ENCODE measurements around the gene CDKN2B.
A peak's percentile ranks its signal among the peaks of the same experiment; 100 is the strongest.

Gene CDKN2B

DNA sequence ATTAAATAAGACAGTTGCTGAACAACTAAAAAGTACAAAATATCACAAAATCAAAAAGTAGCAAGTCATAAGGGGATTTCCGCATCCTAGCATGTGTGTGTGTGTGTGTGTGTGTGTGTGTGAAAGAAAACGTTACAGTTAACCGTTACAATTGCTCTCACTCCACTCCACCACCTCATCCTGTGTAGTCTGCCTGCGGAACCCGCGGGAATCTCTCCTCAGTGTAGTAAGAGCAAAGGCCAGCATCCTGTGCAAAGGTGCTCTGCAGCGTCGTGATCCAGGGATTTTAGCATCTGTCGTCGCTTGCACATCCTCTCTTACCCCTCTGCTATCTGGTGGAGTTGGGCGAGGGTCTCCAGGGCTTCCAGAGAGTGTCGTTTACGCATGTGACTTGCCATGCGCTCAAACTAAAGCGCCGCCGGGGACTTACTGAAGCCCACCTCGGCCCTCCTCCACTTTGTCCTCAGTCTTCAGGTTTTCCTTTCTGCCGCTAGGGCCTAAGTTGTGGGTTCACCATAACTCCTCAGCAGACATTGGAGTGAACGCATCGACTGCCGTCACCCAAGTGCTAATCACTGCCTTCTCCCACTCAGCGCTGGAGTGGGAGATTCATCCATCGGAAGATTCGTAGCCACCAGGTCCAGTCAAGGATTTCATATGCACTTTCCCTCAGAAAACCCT lies 3.9 kb downstream of the CDKN2B start (continued):
- TF ChIP-seq, protein P1, sequence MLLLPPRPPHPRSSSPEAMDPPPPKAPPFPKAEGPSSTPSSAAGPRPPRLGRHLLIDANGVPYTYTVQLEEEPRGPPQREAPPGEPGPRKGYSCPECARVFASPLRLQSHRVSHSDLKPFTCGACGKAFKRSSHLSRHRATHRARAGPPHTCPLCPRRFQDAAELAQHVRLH (tag by site-specific recombination; IDR thresholded peaks at IDR 0.05) = no peak
- no peak for TF ChIP-seq MYNN (tag by site-specific recombination; IDR thresholded peaks at IDR 0.05; ENCODE audit: borderline replicate concordance)
- peak; percentile 30; the same call in 1 of the 2 replicates for TF ChIP-seq ZNF660 (tag by site-specific recombination; IDR thresholded peaks at IDR 0.05)

DNA sequence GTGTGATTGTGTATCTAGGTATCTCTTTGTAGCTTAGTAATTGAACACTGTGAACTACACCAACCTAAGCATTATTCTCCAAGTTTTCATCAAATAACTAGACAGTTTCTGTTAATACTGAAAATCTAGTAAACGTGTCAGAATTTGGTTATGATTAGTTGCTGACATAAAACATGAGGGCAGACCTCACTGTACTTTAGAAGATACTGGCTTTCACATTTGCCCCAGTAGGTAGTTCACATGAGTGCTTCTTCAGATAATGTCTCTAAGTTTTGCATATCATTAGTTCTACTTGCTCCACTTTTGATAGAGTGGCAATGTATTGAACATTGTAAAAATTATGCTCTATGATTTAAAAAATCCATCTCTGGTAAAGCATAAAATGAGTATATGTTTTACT lies 7.1 kb downstream of the CDKN2B start:
- H3K36me3 ChIP-seq (ENCODE audit: control insufficient read depth in 2 of 2, insufficient read depth in 1 of 2, low read length in 2 of 2) = peaks cover 0 to 8% of the 10 kb centered on the region in 2 experiments; a peak in 2 of 3 replicates
- no peak overlapping the region; the same call in 1 of the 2 replicates for H3K4me3 ChIP-seq (ENCODE audit: low read depth, low read length)
- TF ChIP-seq IKZF3 (tag by site-specific recombination; IDR thresholded peaks at IDR 0.05) (no peak), HOXD13 (CRISPR knock-in tag; IDR thresholded peaks at IDR 0.05; ENCODE audit: borderline replicate concordance) (no peak)
- TF ChIP-seq, protein P2, sequence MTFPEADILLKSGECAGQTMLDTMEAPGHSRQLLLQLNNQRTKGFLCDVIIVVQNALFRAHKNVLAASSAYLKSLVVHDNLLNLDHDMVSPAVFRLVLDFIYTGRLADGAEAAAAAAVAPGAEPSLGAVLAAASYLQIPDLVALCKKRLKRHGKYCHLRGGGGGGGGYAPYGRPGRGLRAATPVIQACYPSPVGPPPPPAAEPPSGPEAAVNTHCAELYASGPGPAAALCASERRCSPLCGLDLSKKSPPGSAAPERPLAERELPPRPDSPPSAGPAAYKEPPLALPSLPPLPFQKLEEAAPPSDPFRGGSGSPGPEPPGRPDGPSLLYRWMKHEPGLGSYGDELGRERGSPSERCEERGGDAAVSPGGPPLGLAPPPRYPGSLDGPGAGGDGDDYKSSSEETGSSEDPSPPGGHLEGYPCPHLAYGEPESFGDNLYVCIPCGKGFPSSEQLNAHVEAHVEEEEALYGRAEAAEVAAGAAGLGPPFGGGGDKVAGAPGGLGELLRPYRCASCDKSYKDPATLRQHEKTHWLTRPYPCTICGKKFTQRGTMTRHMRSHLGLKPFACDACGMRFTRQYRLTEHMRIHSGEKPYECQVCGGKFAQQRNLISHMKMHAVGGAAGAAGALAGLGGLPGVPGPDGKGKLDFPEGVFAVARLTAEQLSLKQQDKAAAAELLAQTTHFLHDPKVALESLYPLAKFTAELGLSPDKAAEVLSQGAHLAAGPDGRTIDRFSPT (tag by site-specific recombination; IDR thresholded peaks at IDR 0.05) = no peak
- CTCF ChIA-PET = interaction anchor here (0.7 to 2.3 kb wide), 6 partner anchors 12 to 242 kb away, joined by 3 to 10 read pairs (median 3); no protein-coding TSS in a partner anchor
- H3K27ac ChIP-seq (ENCODE audit: extremely low read depth, low read depth, low read length) = no peak overlapping the region
- H3K4me1 ChIP-seq (ENCODE audit: control insufficient read depth, insufficient read depth, low read length) = peaks cover 16% of the 10 kb centered on the region; the same call in 1 of the 2 replicates
- POLR2A ChIA-PET = interaction anchor here (1.5 to 2.3 kb wide), 2 partner anchors 7 to 237 kb away, joined by 3 to 17 read pairs; partner anchors contain the start of genes CDKN2A and CDKN2B-AS1
- H3K9me3 ChIP-seq (ENCODE audit: control insufficient read depth, insufficient read depth, low read depth, low read length) = no peaks in the 10 kb centered on the region

DNA sequence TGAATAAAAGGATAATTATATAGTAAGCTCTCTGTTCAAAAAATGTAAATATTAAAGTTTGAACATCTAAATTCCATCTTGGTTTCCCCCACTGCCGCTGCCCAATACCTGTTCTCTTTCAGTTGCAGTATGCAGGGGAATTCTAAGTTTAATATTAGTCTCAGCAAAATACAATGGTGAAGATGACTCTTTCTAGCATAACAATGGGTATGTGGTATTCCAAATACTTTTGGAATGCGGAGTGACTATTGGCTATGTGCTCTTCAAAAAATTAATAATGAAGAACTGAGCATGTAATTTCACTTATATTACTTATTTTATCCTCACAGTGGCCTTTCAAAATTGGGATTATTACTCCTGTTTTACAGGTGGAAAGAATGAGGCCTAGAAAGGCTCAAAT lies 11.1 kb downstream of the CDKN2B start:
- no peaks in the 10 kb centered on the region; a peak in 1 of 3 replicates for H3K36me3 ChIP-seq (ENCODE audit: control insufficient read depth in 2 of 2, insufficient read depth in 1 of 2, low read length in 2 of 2)
- TF ChIP-seq HOXC10 (CRISPR knock-in tag; IDR thresholded peaks at IDR 0.05) (no peak), KLF8 (tag by site-specific recombination; IDR thresholded peaks at IDR 0.05) (no peak), YY1 (tag by site-specific recombination; IDR thresholded peaks at IDR 0.05) (no peak)
- TF ChIP-seq, protein P3, sequence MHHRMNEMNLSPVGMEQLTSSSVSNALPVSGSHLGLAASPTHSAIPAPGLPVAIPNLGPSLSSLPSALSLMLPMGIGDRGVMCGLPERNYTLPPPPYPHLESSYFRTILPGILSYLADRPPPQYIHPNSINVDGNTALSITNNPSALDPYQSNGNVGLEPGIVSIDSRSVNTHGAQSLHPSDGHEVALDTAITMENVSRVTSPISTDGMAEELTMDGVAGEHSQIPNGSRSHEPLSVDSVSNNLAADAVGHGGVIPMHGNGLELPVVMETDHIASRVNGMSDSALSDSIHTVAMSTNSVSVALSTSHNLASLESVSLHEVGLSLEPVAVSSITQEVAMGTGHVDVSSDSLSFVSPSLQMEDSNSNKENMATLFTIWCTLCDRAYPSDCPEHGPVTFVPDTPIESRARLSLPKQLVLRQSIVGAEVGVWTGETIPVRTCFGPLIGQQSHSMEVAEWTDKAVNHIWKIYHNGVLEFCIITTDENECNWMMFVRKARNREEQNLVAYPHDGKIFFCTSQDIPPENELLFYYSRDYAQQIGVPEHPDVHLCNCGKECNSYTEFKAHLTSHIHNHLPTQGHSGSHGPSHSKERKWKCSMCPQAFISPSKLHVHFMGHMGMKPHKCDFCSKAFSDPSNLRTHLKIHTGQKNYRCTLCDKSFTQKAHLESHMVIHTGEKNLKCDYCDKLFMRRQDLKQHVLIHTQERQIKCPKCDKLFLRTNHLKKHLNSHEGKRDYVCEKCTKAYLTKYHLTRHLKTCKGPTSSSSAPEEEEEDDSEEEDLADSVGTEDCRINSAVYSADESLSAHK (tag by site-specific recombination; IDR thresholded peaks at IDR 0.05) = no peak
- no peak overlapping the region for H3K27ac ChIP-seq (ENCODE audit: extremely low read depth, low read depth, low read length)
- CTCF ChIA-PET = interaction anchor here (0.6 to 4.3 kb wide), 4 partner anchors 10 to 192 kb away, joined by 3 to 29 read pairs (median 4); partner anchors contain the start of gene CDKN2B
- POLR2A ChIA-PET = interaction anchor here (7.6 kb wide), 1 partner anchor 10 kb away, joined by 156 read pairs; the partner anchor contains the start of gene CDKN2B
- H3K4me3 ChIP-seq (ENCODE audit: low read depth, low read length) = peak overlapping the region; percentile 8; the same call in 1 of the 2 replicates
- peaks cover 14% of the 10 kb centered on the region; the same call in 1 of the 2 replicates for H3K4me1 ChIP-seq (ENCODE audit: control insufficient read depth, insufficient read depth, low read length)
- H3K9me3 ChIP-seq (ENCODE audit: control insufficient read depth, insufficient read depth, low read depth, low read length) = no peaks in the 10 kb centered on the region

DNA sequence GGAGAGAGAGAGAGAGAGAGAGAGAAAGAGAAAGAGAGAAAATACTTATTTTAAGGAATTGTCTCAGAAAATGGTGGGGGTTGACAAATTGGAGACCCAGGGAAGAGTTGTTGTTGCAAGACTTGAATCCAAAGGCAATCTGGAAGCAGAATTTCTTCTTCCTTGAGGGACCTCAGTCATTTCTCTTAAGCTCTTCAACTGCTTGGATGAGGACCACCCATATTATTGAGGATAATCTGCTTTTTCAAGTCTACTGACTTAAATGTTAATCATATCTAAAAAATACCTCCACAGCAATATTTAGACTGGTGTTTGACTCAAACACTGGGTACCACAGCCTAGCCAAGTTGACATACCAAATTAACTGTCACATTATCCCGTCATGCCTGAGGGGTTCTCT lies 11.6 kb downstream of the CDKN2B start:
- no peaks in the 10 kb centered on the region for H3K9me3 ChIP-seq (ENCODE audit: control insufficient read depth, insufficient read depth, low read depth, low read length)
- ChIA-PET CTCF (interaction anchor here (0.6 to 4.3 kb wide), 4 partner anchors 10 to 191 kb away, joined by 3 to 29 read pairs (median 4); partner anchors contain the start of gene CDKN2B), POLR2A (interaction anchor here (0.6 to 7.6 kb wide), 2 partner anchors 10 to 86 kb away, joined by 3 to 156 read pairs; partner anchors contain the start of gene CDKN2B)
- H3K4me1 ChIP-seq (ENCODE audit: control insufficient read depth, insufficient read depth, low read length) = peaks cover 13% of the 10 kb centered on the region; the same call in 1 of the 2 replicates
- no peak for TF ChIP-seq ZXDB (tag by site-specific recombination; IDR thresholded peaks at IDR 0.05)
- TF ChIP-seq ZNF10 (tag by site-specific recombination; IDR thresholded peaks at IDR 0.05) = peak; percentile 91
- TF ChIP-seq ZNF664 (tag by site-specific recombination; IDR thresholded peaks at IDR 0.05) = peak; percentile 53; the same call in 1 of the 2 replicates
- peak; percentile 63 for TF ChIP-seq ZNF596 (tag by site-specific recombination; IDR thresholded peaks at IDR 0.05)
- H3K4me3 ChIP-seq (ENCODE audit: low read depth, low read length) = peak overlapping the region; percentile 59; the same call in 1 of the 2 replicates
- H3K27ac ChIP-seq (ENCODE audit: extremely low read depth, low read depth, low read length) = no peak overlapping the region
- no peaks in the 10 kb centered on the region; a peak in 1 of 3 replicates for H3K36me3 ChIP-seq (ENCODE audit: control insufficient read depth in 2 of 2, insufficient read depth in 1 of 2, low read length in 2 of 2)
